ENCODE results near the gene FGGY.

FGGY gene

GRCh38 chr1:59751801-59752200 lies 454.9 kb downstream of the FGGY start:
- no peak for DNase-seq

DNA sequence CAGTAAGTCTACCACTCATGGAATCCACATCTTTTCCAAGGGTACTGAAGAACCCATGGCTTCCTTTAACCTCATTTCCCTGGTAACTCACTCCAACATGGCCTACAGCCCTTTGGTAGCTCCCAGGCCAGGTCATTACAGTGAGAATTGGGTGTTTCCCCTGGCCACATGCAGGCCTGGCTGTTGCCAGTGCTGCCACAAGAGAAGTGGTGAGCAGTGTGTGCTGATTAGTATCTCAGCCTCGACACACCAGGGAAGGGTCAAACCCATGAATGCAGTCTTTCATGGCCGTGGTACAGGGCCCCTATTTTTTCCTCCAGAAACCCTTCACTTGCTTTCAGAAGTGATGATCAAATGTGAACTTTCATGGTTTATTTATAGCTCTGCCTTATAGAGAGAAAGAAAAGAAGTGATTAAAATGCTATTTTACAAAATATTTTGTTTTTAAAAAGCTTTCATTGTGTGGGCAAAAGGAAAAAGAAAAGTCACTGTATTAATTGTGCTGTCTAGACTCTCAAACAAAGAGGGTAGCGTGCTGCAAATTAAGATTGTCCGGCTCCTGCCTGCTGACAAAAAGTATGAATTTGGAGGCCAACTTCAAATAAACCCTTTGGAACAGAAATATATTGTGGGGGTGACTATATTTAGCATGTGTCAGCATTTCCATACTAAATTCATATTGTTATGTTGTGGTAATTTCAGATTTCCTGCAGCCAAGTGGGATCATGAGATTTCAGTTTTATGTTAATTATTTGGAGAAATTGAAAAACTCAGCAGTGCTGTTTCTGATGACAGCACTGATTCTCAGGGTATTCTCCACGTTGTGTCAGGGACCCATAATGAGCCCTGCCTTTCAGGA lies 455.9 kb downstream of the FGGY start:
- no peak for DNase-seq

DNA sequence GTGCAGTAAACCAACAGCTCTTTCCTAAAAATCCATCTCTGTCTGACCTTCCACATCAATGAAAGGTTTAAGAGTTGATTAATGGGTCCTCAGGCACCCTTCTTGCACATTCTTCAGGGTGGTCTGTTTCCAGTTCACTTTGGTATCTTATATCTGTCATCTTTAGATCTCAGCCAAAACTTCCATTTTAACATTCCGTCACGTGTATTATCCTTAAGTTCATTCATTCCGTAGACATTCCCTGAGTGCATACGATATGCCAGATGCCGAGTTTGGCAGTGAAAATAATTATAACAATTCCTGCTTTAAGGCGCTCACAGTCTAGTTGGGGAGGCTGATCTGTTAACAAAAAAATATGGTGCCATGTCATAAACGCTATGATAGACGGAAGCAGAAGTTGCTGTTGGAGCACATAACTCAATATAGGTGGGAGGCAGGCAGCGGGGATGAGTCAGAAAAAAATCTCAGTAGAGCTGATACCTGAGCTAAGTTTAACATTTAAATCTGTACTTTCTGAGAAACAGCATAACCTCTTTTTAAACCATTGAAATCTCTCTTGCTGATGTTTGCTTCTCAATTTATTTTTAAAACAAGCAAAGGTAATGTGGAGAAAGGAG lies 458.3 kb downstream of the FGGY start:
- no peak for DNase-seq

- DNase-seq, result no peak
Measured at GRCh38 chr1:59757197-59757747, 460.4 kb downstream of the FGGY start.

DNA sequence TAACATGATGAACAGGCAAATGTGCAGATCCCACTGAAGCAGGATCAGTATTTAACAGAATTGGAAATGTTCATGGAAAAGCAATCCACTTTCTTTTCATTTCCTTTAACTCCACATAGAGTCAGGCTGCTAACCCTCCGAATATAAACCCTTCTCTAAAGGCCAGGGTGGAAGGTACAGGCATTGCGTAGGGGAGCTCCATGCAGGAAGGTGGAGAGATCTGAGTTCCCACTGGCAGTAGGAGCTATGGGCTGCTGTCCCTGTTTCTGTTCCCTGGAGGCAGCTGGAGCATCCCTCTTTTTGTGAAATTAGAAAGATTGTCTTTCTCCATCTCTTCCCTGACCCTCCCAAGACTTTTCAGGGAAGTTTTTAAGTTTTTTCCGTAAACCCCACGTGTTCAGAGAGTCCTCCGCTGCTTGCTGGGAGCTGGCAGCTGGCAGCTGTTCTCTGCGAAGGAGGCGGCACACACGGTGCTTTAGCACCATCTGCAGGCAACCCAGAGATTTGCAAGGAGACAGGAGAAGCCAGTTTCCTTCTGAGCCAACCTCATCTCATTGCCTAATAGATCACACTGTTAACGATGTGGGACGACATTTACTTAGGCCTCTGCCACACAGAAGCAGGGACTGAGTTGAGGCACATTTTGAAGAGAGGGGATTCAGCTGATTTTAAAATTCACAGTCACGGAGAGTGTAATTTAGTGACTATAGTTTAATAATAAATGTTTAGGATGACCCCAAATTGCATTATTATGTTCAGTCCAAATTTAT lies 462.4 kb downstream of the FGGY start:
- DNase-seq, result peak in 1 of 2 experiments; percentile 42

- DNase-seq, result no peak
Measured at GRCh38 chr1:59761443-59761842, 464.5 kb downstream of the FGGY start.

DNA sequence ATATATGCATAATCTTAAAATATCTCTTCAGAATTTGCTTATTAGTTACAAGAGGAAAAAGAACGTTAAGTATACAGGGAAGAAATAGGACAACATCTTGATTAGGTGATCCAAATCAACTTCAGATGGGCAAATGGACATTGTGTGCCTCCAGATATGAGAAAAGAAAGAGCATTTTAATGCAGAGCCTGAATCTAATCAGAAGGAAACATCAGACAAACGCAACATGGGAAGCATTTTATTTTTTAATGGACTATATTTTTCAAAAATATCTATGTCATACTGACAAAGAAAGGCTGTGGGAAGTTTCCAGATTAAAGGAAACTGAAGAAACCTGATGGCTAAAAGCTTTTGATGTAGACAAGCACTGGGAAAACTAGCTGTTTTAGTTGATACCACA lies 466.5 kb downstream of the FGGY start:
- no peak for DNase-seq

- no peak for DNase-seq
Measured at GRCh38 chr1:59765011-59765730, 468.3 kb downstream of the FGGY start.

GRCh38 chr1:59766227-59766855 lies 469.4 kb downstream of the FGGY start:
- no peak for DNase-seq

GRCh38 chr1:59767119-59767518 lies 470.2 kb downstream of the FGGY start:
- no peak for DNase-seq

DNA sequence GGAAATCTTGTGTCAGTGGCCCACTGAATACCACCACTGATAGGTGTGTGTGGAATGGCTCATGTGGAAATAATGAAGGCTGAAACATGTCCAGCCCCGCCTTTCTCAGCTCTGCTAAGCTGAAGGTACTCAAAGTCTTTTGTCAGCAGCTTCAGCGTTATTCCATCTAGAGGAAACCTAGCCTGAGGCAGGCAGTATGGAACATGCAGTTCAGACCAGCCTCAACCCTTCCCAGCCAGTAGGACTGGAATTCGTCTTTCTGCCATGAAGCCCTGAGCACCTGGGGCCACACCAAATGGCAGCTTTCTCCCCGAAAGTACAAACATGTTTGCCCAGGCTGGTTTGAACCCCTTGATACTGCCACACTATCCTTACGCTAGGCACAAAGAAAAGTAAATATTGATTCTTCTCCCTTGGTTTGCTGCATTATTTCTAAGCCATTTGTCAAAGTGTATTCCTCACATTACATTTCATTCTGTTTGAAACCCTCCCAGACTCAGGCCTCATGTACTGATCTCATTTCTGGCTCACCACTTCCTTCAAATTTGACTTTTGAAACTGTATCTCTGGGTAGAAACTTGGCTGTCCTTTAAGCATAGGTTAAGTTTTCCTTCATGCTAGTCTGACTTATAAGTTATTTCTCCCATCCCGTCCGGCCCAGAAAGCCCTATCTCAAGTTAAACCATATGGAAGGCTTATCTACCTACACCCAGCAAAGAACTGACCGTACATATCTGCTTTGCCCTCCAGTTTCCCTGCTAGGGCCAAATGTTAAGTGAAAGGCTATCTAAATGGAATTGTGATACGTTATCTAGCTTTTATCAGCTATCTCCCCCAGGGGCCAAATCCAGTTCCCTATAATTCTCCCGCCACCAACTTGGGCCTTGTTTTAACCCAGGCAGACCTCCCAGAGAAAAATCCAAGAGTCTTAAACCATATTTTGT lies 472.2 kb downstream of the FGGY start:
- no peak for DNase-seq

- no peak for DNase-seq
Measured at GRCh38 chr1:59769736-59770095, 472.8 kb downstream of the FGGY start.

DNA sequence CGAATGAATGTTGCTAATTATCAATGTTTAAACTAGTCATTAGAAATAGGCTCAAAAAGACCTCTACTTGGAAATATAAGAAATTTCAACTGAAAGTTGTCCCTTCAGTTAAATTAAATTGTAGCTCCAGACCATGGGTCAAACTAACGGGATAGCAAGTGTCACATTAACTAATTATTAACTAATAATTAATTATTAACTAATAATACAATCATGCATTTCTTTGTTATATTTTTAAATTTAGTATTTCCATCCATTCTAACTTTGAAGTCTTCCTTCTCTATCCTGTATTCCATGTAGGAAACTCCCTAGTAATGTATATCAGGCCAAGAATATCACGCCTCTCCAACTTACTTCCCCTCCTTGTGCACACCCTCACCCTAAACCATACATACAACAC lies 474.5 kb downstream of the FGGY start:
- no peak for DNase-seq

DNA sequence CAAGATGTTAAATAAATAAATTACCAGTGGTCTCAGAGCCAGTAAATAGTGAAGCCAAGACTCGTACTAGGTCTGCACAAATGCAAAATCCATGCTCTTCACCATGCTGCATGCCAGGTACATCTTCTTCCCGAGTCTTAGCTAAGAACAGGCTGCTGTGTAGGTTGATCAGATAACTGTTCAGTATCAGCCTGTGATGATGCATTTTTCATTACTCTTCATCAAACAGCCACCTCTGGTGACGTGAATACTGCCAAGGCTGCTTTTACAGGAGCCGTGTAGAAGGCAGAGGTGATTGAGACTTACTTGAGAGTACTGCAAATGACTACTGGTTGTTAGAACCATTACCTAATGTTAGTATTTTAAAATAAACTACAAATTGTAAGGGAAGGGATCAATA lies 478.6 kb downstream of the FGGY start:
- DNase-seq, result no peak

GRCh38 chr1:59776960-59777852 lies 480.3 kb downstream of the FGGY start:
- no peak for DNase-seq

- no peak for DNase-seq
Measured at GRCh38 chr1:59779949-59780348, 483.1 kb downstream of the FGGY start.

DNA sequence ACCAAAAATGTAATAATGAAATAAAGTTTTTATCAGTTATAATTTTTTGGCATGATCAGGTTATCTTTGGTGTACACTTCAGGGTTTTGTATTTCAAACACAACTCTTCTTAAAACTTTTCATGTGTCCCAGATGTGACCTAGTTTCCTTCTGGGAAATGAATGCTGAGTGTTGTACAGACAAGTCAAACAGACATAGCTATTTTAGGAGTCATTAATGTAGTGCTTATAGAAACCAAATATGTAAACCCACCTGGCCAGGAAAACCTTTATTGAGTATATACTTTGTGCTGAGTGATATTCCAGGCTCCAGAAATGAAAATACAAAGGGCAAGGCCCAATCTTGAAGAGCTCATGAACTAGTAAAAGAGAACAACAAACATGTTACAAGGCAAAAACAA lies 491.9 kb downstream of the FGGY start:
- DNase-seq, result no peak

- DNase-seq, result no peak
Measured at GRCh38 chr1:59798600-59798999, 501.7 kb downstream of the FGGY start.

GRCh38 chr1:59803458-59804038 lies 506.7 kb downstream of the FGGY start:
- no peak for DNase-seq

- no peak for DNase-seq
Measured at GRCh38 chr1:59804301-59804700, 507.4 kb downstream of the FGGY start.
